ENCODE data around the gene TMEM145.

TMEM145 gene

GRCh38 chr19:42277821-42278451 is 35.2 kb upstream of the TMEM145 start:
- DNase-seq (ENCODE audit: low spot score): no peak

- DNase-seq (ENCODE audit: low spot score): no peak
Observed at GRCh38 chr19:42278452-42279154, 34.5 kb upstream of the TMEM145 start.

- DNase-seq (ENCODE audit: low spot score): no peak
Observed at GRCh38 chr19:42279155-42279901, 33.8 kb upstream of the TMEM145 start.

DNA sequence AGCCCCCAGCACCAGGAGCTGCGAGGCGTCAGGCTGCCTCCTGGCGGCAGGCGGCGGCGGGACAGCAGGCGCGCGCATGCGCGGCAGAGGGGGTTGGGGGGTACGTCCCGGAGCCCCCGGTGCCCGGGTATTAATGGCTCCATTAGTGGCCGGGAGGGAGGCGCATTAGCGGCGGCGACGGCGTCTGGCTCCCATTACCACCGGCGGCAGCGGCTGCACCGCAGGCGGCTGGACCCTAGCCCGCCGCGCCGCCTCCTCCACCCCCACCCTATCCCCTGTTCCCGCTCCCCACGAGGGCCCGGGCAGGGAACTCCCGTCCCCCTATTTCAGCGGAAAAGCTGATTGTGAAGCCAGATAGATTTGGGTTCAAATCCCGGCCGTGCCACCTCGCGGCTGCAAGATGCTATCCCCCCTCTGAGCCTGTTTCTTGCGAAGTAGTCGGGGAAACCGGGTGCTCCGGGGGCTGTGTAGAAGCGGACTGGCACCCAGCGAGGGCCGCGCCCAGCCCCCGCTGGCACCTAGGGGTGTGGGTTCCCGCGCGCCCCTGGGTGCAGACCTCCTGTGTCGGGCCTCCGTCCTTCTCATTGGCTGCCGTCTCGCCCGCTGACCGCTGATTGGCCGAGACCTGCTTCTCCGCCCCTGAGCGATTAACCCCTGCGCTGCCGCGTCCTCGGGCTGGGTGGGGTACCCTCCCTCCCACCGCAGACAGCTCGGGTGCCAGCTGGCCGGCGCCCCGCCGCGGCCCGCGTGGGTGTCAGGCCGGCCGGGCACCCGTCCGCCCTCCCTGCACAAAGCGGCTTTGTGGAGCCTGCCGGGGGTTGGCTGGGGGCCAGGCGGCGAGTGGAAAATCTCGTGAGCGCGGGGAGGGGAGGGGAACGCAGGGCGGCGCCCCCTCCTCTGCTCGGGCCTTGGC is 33.0 kb upstream of the TMEM145 start:
- DNase-seq (ENCODE audit: low spot score): peak; percentile 88

DNA sequence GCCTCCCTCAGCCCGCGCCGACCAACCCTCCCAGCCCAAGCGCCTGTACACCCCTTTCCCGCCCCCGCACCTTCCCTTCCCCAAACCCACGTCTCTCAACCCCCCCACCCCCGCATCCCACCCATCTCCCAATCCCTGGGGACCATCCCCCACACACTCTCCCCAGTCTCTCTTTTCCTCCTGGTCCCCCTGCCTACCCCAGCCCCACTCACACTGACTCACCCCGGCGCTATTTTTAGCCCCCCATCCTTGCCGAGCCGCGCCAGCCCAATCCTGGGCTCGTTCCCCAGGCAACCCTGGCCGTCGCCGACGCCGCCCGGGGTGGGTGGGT is 32.3 kb upstream of the TMEM145 start:
- no peak for DNase-seq (ENCODE audit: low spot score)

DNA sequence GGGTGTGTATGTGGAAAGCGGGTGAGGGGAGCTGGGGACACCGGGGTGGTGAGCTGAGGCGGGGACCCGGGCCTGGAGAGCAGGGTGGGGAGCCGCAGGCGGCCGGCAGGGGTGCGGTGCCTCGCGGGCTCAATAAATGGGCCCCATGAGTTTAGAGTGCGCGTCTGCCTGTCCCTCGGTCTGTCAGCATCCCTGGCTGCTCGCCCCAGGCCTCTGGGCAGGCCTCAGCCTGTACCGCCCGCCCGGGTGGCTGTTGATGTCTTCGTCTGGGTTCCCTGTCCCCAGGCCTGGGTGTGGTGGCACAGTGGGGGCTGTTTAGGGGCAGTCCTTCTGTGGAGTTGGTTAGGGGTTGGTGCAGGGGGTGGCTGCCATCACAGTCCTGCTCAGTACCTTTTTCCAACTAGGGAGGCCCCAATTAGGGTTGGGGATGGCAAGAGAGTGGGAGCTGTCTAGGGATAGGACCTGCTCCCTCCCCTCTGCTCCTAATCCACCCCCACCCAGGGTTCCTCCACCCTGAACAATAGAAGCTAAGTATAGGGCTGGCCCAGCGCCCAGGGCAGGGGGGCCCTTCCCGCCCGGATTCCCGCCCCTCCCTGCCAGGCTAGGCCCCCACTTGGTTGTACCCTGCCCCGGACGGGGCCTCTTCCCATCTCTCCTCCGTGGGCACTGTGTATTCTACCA is 31.8 kb upstream of the TMEM145 start:
- DNase-seq (ENCODE audit: low spot score): peak; percentile 52

DNA sequence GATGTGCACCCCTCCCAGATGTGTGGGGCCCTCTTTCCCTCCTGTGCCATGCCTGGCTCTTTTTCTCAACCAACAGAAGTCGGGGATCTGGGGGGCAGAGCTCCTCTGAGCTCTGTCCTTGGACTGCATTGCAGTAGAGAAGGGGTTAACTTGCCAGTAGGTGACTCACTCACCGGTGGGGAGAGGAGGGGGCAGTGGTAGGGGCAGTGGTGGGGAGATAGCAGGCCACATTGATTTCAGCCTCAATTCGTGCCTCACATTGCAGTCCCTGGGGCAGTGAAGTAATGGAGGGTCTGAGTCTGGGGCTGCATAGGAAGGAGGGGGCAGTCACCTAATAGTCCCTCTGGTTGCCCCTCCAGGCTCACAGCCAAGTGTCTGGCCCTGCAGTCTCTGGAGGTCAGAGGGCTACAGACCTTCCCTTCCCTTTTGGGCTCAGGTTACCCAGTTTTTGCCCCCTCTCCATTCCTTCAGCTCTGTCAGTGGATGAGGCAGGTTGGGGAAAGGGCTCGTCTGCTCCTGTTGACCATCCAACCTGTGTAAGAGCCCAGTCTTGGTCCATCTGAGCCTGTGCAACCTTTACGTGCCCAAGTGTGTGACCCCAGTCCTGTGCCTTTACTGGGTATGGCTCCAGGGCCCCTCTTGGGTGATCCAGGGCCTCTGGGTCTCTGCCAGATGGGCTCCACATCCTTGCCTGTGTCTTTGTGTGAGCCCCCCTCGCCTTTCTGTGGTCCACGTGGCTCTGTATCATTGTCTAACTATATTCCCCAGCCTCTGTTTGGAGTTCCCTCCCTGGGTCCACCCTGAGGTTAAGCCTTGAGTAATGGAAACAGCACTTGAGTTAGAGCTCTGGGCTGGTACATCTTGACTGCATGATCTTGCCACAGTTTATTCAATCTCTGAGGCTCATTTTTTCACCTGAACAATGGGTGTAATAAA is 31.0 kb upstream of the TMEM145 start:
- DNase-seq (ENCODE audit: low spot score): peak; percentile 28

- no peak for DNase-seq (ENCODE audit: low spot score)
Observed at GRCh38 chr19:42282819-42283187, 30.3 kb upstream of the TMEM145 start.

- peak; percentile 94 for DNase-seq (ENCODE audit: low spot score)
Observed at GRCh38 chr19:42283188-42284065, 29.7 kb upstream of the TMEM145 start.

DNA sequence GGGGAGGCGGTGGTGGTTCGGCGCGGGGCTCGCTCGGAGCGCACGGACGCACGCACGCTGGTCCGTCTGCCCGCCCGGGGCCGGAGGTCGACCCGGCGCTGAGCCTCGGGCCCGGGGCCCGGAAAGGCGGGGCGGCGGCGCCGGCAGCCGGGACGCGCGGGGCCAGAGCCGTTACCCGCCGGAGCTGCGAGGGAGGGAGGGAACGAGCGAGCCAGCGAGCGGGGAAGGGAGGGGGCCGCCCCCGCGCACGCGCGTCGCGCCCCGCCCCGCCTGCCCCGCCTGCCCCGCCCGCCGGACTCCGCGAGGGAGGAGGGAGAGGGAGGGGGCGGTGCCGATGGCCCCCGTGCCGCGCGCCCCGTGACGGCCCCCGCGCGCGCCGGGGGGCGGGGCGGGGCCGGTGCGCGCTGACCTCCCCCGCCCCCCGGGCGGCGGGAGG is 29.0 kb upstream of the TMEM145 start:
- peak; percentile 89 for DNase-seq (ENCODE audit: low spot score)

GRCh38 chr19:42284591-42285341 is 28.3 kb upstream of the TMEM145 start:
- no peak for DNase-seq (ENCODE audit: low spot score)

DNA sequence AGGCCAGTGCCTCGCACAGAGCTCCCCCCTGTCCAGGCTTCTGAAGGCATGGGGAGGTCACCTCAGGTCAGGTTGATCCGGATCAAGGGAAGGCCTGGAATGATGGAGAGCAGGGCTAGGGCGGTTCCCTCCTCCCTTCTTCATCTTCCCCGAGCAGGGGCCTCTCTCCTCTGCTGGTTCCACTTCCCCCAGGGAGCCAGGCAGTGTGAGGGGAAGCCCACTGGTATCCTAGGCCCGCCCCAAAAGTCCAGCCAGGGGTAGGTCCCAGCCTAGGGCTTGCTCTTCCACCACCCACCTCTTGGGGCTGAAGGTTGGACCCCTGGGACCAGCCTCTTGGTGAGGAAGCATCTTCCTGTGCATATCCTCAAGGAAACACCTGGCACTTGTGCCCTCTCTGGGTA is 27.6 kb upstream of the TMEM145 start:
- no peak for DNase-seq (ENCODE audit: low spot score)

DNA sequence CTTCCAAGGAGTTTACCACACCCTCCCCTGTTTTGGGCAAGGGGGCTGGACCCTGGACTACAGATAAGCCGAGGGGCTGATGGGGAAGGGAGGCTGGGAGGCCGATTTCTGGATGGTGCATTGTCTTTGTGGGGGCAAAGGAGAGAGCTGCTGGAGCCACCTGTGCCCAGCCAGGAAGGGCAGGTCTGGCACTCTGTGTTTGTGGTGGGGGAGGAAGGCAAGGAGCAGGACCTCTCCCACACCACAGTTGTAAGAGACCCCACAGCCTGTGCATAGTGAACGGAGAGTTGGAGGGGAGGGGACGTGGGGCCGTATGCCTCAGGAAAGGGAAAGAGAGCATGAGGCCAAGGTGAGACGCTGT is 27.1 kb upstream of the TMEM145 start:
- DNase-seq (ENCODE audit: low spot score): no peak

GRCh38 chr19:42286349-42287016 is 26.6 kb upstream of the TMEM145 start:
- no peak for DNase-seq (ENCODE audit: low spot score)

DNA sequence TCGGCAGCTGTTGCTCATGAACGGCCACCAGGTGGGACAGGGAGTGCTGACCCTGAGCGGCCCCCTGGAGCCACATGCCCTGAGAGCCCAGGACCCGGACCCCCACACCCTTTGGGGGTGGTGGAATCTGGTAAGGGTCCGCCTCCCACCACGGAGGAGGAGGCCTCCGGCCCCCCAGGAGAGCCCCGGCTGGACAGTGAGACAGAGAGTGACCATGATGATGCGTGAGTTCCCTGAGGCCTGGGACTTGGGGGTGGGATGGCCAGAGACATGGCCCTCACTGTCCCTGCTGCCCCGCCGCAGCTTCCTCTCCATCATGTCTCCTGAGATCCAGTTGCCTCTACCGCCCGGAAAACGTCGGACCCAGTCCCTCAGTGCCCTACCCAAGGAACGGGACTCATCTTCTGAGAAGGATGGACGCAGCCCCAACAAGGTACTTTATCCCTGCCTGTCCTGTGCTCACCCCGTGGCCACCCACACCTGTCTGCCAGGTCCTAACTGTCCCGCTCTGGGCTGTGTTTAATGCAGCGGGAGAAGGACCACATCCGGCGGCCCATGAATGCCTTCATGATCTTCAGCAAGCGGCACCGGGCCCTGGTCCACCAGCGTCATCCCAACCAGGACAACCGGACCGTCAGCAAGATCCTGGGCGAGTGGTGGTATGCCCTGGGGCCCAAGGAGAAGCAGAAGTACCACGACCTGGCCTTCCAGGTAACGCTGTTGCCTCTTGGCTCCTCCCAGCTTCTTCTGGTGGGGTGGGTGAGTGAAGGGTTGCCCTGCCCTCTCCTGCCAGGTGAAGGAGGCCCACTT is 25.9 kb upstream of the TMEM145 start:
- DNase-seq (ENCODE audit: low spot score): no peak

- no peak for DNase-seq (ENCODE audit: low spot score)
Observed at GRCh38 chr19:42287827-42288107, 25.3 kb upstream of the TMEM145 start.

DNA sequence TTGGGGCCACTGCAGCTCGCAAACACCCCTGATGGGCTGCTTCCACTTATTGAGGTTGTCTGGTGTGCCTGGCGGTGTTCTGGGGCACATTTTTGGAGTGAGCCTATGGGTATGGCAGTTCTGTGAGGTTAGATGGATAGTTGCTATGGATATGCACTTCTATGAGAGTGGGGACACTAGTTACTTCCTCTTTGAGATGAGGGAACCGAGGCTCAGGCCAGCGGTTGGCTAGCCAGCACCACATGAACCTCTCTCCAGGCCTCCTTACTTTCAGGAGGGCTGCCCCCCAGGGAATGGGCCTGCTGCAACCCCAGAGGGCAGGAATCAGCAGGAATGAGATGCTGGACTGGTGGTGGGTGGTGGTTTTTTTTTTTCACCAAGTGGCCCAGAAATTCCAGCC is 24.7 kb upstream of the TMEM145 start:
- no peak for DNase-seq (ENCODE audit: low spot score)

Measured in hematopoietic multipotent progenitor cell treated with erythropoietin and hydrocortisone succinate and interleukin-3 and kit ligand, for 17 days (in vitro differentiated cells).